ENCODE results near the gene KIR2DL1. TPM values are rescaled to one million over a fixed set of nuclear protein-coding genes. Genes with fewer than 3 reads are reported as not detected.
"Not testable (repeated sequence)": the region's sequence is repeated elsewhere in the genome, so short reads cannot be mapped to it uniquely, and the experiment has no call there.

The KIR2DL1 gene
- total RNA-seq, 2 donors from 2014 or later = 0.24 TPM; not detected in 1

GRCh38 chr19:54778896-54779295 is 9.3 kb downstream of the KIR2DL1 start:
- not testable (repeated sequence) for ATAC-seq (replicated peaks in 1 of 2); H3K9me3 Mint-ChIP-seq; DNase-seq; H3K27me3 Mint-ChIP-seq (ENCODE audit: low read depth); H3K27ac Mint-ChIP-seq; H3K4me3 Mint-ChIP-seq; H3K4me1 Mint-ChIP-seq (ENCODE audit: low read depth); H3K36me3 Mint-ChIP-seq (ENCODE audit: insufficient read depth in 2 of 2)

GRCh38 chr19:54782916-54783315 is 13.3 kb downstream of the KIR2DL1 start:
- not testable (repeated sequence) for H3K4me1 Mint-ChIP-seq (ENCODE audit: low read depth); H3K36me3 Mint-ChIP-seq (ENCODE audit: insufficient read depth in 2 of 2); H3K27ac Mint-ChIP-seq; H3K9me3 Mint-ChIP-seq; H3K4me3 Mint-ChIP-seq; ATAC-seq (replicated peaks in 1 of 2); DNase-seq
- peaks cover 15% of the 10 kb centered on the region for H3K27me3 Mint-ChIP-seq (ENCODE audit: low read depth)

- H3K27me3 Mint-ChIP-seq (ENCODE audit: low read depth) = peaks cover 15% of the 10 kb centered on the region
- H3K27ac Mint-ChIP-seq; ATAC-seq (replicated peaks in 1 of 2); H3K4me1 Mint-ChIP-seq (ENCODE audit: low read depth); H3K36me3 Mint-ChIP-seq (ENCODE audit: insufficient read depth in 2 of 2); DNase-seq; H3K4me3 Mint-ChIP-seq; H3K9me3 Mint-ChIP-seq: not testable (repeated sequence)
Observed at GRCh38 chr19:54786091-54786723, 16.6 kb downstream of the KIR2DL1 start.

- not testable (repeated sequence) for DNase-seq; H3K27ac Mint-ChIP-seq; ATAC-seq (replicated peaks in 1 of 2); H3K9me3 Mint-ChIP-seq; H3K36me3 Mint-ChIP-seq (ENCODE audit: insufficient read depth in 2 of 2); H3K4me3 Mint-ChIP-seq
- H3K27me3 Mint-ChIP-seq (ENCODE audit: low read depth) = peaks cover 15% of the 10 kb centered on the region
- peaks cover 10% of the 10 kb centered on the region for H3K4me1 Mint-ChIP-seq (ENCODE audit: low read depth)
Observed at GRCh38 chr19:54788154-54788553, 18.6 kb downstream of the KIR2DL1 start.

GRCh38 chr19:54790711-54791110 is 21.1 kb downstream of the KIR2DL1 start:
- DNase-seq (no peak), ATAC-seq (replicated peaks in 1 of 2) (no peak)
- Mint-ChIP-seq H3K27me3 (ENCODE audit: low read depth) (peaks cover 11% of the 10 kb centered on the region), H3K4me1 (ENCODE audit: low read depth) (peaks cover 15% of the 10 kb centered on the region), H3K4me3 (no peak overlapping the region), H3K36me3 (ENCODE audit: insufficient read depth in 2 of 2) (no peaks in the 10 kb centered on the region), H3K9me3 (no peaks in the 10 kb centered on the region), H3K27ac (no peak overlapping the region)

- ATAC-seq (replicated peaks in 1 of 2) (no peak), DNase-seq (no peak)
- no peaks in the 10 kb centered on the region for H3K9me3 Mint-ChIP-seq
- H3K4me1 Mint-ChIP-seq (ENCODE audit: low read depth) = peaks cover 15% of the 10 kb centered on the region
- no peak overlapping the region for H3K4me3 Mint-ChIP-seq
- H3K27me3 Mint-ChIP-seq (ENCODE audit: low read depth) = peaks cover 18% of the 10 kb centered on the region
- H3K27ac Mint-ChIP-seq = no peak overlapping the region
- H3K36me3 Mint-ChIP-seq (ENCODE audit: insufficient read depth in 2 of 2) = no peaks in the 10 kb centered on the region
Observed at GRCh38 chr19:54791476-54791875, 21.9 kb downstream of the KIR2DL1 start.

GRCh38 chr19:54792814-54793213 is 23.2 kb downstream of the KIR2DL1 start:
- Mint-ChIP-seq H3K27me3 (ENCODE audit: low read depth) (peaks cover 24% of the 10 kb centered on the region), H3K36me3 (ENCODE audit: insufficient read depth in 2 of 2) (no peaks in the 10 kb centered on the region), H3K4me1 (ENCODE audit: low read depth) (peaks cover 15% of the 10 kb centered on the region), H3K9me3 (no peaks in the 10 kb centered on the region), H3K27ac (peak overlapping the region; percentile 45), H3K4me3 (peak overlapping the region; percentile 59 to 84)
- ATAC-seq (replicated peaks in 1 of 2) = peak in 1 of 2 donors; percentile 23
- DNase-seq = no peak

- Mint-ChIP-seq H3K4me3 (no peak overlapping the region), H3K27ac (no peak overlapping the region), H3K4me1 (ENCODE audit: low read depth) (peaks cover 15% of the 10 kb centered on the region), H3K27me3 (ENCODE audit: low read depth) (peaks cover 33% of the 10 kb centered on the region), H3K36me3 (ENCODE audit: insufficient read depth in 2 of 2) (peaks cover 0 to 4% of the 10 kb centered on the region in 2 donors), H3K9me3 (no peaks in the 10 kb centered on the region)
- DNase-seq (no peak), ATAC-seq (replicated peaks in 1 of 2) (no peak)
Observed at GRCh38 chr19:54795758-54796157, 26.2 kb downstream of the KIR2DL1 start.

- Mint-ChIP-seq H3K27me3 (ENCODE audit: low read depth) (peaks cover 30% of the 10 kb centered on the region), H3K4me3 (no peak within 1 kb of the TSS), H3K4me1 (ENCODE audit: low read depth) (no peaks in the 10 kb centered on the region), H3K9me3 (peaks cover 1 to 3% of the 10 kb centered on the region in 2 donors), H3K36me3 (ENCODE audit: insufficient read depth in 2 of 2) (peaks cover 0 to 4% of the 10 kb centered on the region in 2 donors), H3K27ac (no peak within 1 kb of the TSS)
- ATAC-seq (replicated peaks in 1 of 2) (peak in 1 of 2 donors; percentile 73), DNase-seq (peak in 1 of 2 donors; percentile 28)
Observed at GRCh38 chr19:54803410-54803809, 33.8 kb downstream of the KIR2DL1 start, which contains the start of gene KIR2DL4. Gene KIR2DL4 (plus strand): TSS chr19:54803610. CDS start chr19:54803652, 42 bp downstream.

- H3K27ac Mint-ChIP-seq = no peak overlapping the region
- H3K4me1 Mint-ChIP-seq (ENCODE audit: low read depth) = no peaks in the 10 kb centered on the region
- H3K27me3 Mint-ChIP-seq (ENCODE audit: low read depth) = peaks cover 29% of the 10 kb centered on the region
- H3K36me3 Mint-ChIP-seq (ENCODE audit: insufficient read depth in 2 of 2) = peaks cover 0 to 4% of the 10 kb centered on the region in 2 donors
- H3K9me3 Mint-ChIP-seq = peaks cover 1 to 3% of the 10 kb centered on the region in 2 donors
- peak in 1 of 2 donors; percentile 13 for ATAC-seq (replicated peaks in 1 of 2)
- no peak overlapping the region for H3K4me3 Mint-ChIP-seq
- no peak for DNase-seq
Observed at GRCh38 chr19:54804101-54804500, 34.5 kb downstream of the KIR2DL1 start.

GRCh38 chr19:54804571-54804970 is 35.0 kb downstream of the KIR2DL1 start:
- Mint-ChIP-seq H3K27ac (no peak overlapping the region), H3K4me1 (ENCODE audit: low read depth) (no peaks in the 10 kb centered on the region), H3K36me3 (ENCODE audit: insufficient read depth in 2 of 2) (peaks cover 0 to 1% of the 10 kb centered on the region in 2 donors), H3K4me3 (no peak overlapping the region), H3K9me3 (peaks cover 1 to 3% of the 10 kb centered on the region in 2 donors), H3K27me3 (ENCODE audit: low read depth) (peaks cover 28% of the 10 kb centered on the region)
- DNase-seq = no peak
- no peak for ATAC-seq (replicated peaks in 1 of 2)

GRCh38 chr19:54805665-54806515 is 36.3 kb downstream of the KIR2DL1 start:
- H3K36me3 Mint-ChIP-seq (ENCODE audit: insufficient read depth in 2 of 2) = no peaks in the 10 kb centered on the region
- H3K27me3 Mint-ChIP-seq (ENCODE audit: low read depth) = peaks cover 27% of the 10 kb centered on the region
- H3K4me3 Mint-ChIP-seq = no peak overlapping the region
- peaks cover 1 to 3% of the 10 kb centered on the region in 2 donors for H3K9me3 Mint-ChIP-seq
- H3K4me1 Mint-ChIP-seq (ENCODE audit: low read depth) = no peaks in the 10 kb centered on the region
- no peak for ATAC-seq (replicated peaks in 1 of 2)
- no peak for DNase-seq
- no peak overlapping the region for H3K27ac Mint-ChIP-seq

GRCh38 chr19:54806516-54806838 is 36.9 kb downstream of the KIR2DL1 start:
- Mint-ChIP-seq H3K36me3 (ENCODE audit: insufficient read depth in 2 of 2) (no peaks in the 10 kb centered on the region), H3K4me3 (no peak overlapping the region), H3K27me3 (ENCODE audit: low read depth) (peaks cover 27% of the 10 kb centered on the region), H3K27ac (no peak overlapping the region), H3K9me3 (peaks cover 1 to 3% of the 10 kb centered on the region in 2 donors), H3K4me1 (ENCODE audit: low read depth) (no peaks in the 10 kb centered on the region)
- DNase-seq (no peak), ATAC-seq (replicated peaks in 1 of 2) (no peak)

Data from activated T-cell treated with anti-CD3 and anti-CD28 coated beads, Interleukin-2, amount 50 U/mL, for 72 hours (primary cell).